Keratinocyte (primary cell): Measurements from ENCODE around the gene RNF5. TPM values are rescaled to one million over a fixed set of nuclear protein-coding genes. Genes with fewer than 3 reads are reported as not detected.

Source experiments
- DNase-seq: peaks from one replicate; pipeline ENCODE4 v3.0.0-alpha.2; 2011; ENCODE audit warnings: low read depth, missing footprints, low spot score
- FAIRE-seq: peaks from 2 replicates; lab custom pipeline; 2011; peaks lifted over from hg19 to GRCh38; lab: Jason Lieb, UNC
- H2AFZ ChIP-seq: 2 replicates; pipeline ENCODE4 v1.6.0; 2012; ENCODE audit warnings: low read length, control low read depth, inconsistent platforms; ENCODE audit not compliant: control insufficient read depth
- H3K27ac ChIP-seq: 2 replicates; pipeline ENCODE4 v1.5.1; 2011; ENCODE audit warnings: low read length; ENCODE audit not compliant: control insufficient read depth, insufficient read depth
- H3K27me3 ChIP-seq: 3 replicates; pipeline ENCODE4 v1.6.0; 2011; ENCODE audit warnings: low read length; ENCODE audit not compliant: control insufficient read depth, insufficient read depth; ENCODE audit errors: extremely low read depth
- H3K36me3 ChIP-seq, 2 experiments: 2 replicates in 1 of 2; 3 replicates in 1 of 2; pipeline ENCODE4 v1.5.1; 2011; ENCODE audit warnings: low read length in 2 of 2, mild to moderate bottlenecking in 1 of 2; ENCODE audit not compliant: control insufficient read depth in 2 of 2, insufficient read depth in 2 of 2; ENCODE audit errors: extremely low read depth in 1 of 2
- H3K4me1 ChIP-seq: 3 replicates; pipeline ENCODE4 v1.5.1; 2011; ENCODE audit warnings: low read length; ENCODE audit not compliant: control insufficient read depth, insufficient read depth; ENCODE audit errors: extremely low read depth
- H3K4me2 ChIP-seq: 3 replicates; pipeline ENCODE4 v1.6.0; 2011; ENCODE audit warnings: low read depth, low read length; ENCODE audit not compliant: control insufficient read depth, insufficient read depth; ENCODE audit errors: extremely low read depth
- H3K4me3 ChIP-seq, 3 experiments: fragments of 200-600 bp in 1 of 3; sonication (generic) in 1 of 3; 2 replicates in 2 of 3; 3 replicates in 1 of 3; pipeline ENCODE4 v1.5.1; 2011 to 2016; ENCODE audit warnings: low read length in 3 of 3, mild to moderate bottlenecking in 3 of 3, control low read depth in 2 of 3, inconsistent platforms in 1 of 3, low read depth in 1 of 3, mixed read lengths in 1 of 3, mixed run types in 1 of 3, moderate library complexity in 1 of 3; ENCODE audit not compliant: control insufficient read depth in 2 of 3, insufficient read depth in 2 of 3; ENCODE audit errors: extremely low read depth in 1 of 3
- H3K79me2 ChIP-seq: 2 replicates; pipeline ENCODE4 v1.6.0; 2012; ENCODE audit warnings: low read length; ENCODE audit not compliant: control insufficient read depth, insufficient read depth
- H3K9ac ChIP-seq: 3 replicates; pipeline ENCODE4 v1.6.0; 2011; ENCODE audit warnings: low read length; ENCODE audit not compliant: control insufficient read depth, insufficient read depth; ENCODE audit errors: extremely low read depth
- H3K9me1 ChIP-seq: 3 replicates; pipeline ENCODE4 v1.6.0; 2011; ENCODE audit warnings: low read length; ENCODE audit not compliant: control insufficient read depth, insufficient read depth; ENCODE audit errors: extremely low read depth
- H3K9me3 ChIP-seq: 2 replicates; pipeline ENCODE4 v1.5.1; 2012; ENCODE audit warnings: low read depth, low read length; ENCODE audit not compliant: control insufficient read depth
- H4K20me1 ChIP-seq: 3 replicates; pipeline ENCODE4 v1.6.0; 2011; ENCODE audit warnings: low read length; ENCODE audit not compliant: control insufficient read depth, insufficient read depth; ENCODE audit errors: extremely low read depth
- EZH2 ChIP-seq: IDR thresholded peaks from one replicate; pipeline ENCODE4 v1.6.1; 2012; ENCODE audit warnings: inconsistent platforms, mild to moderate bottlenecking, low read length, moderate library complexity
- dilution Hi-C: fragments of 300-500 bp; cut with MboI; formaldehyde crosslinking; loops from one replicate; pipeline ENCODE4 v1.7.0; 2020; ENCODE audit warnings: low sequenced_read_pairs; ENCODE audit not compliant: extremely low pct_ligation_motif_present
- polyA plus RNA-seq, 5 experiments: library from polyadenylated mRNA; depleted of rRNA in 3 of 5; stranded (reverse) in 3 of 5; stranded (forward) in 1 of 5; unstranded in 1 of 5; fragments of >200 nt; gene quantifications; 1 replicate in 1 of 5; 2 replicates in 3 of 5; 3 replicates in 1 of 5; pipeline versions ENCODE4 v1.2.1 to v1.2.3, GENCODE V29; 2011 to 2012; ENCODE audit warnings: missing spikeins in 2 of 5, low read depth in 1 of 5, low replicate concordance in 1 of 5
- TF ChIP-seq, protein P1 (sequence below), 3 experiments: IDR thresholded peaks in 1 of 3; conservative IDR thresholded peaks in 1 of 3; optimal IDR thresholded peaks in 1 of 3; 2 replicates in 2 of 3; 3 replicates in 1 of 3; pipeline versions ENCODE3 to v1.5.1; 2011; ENCODE audit warnings: low read length in 3 of 3, mild to moderate bottlenecking in 3 of 3, moderate library complexity in 2 of 3, control low read depth in 1 of 3, inconsistent platforms in 1 of 3; ENCODE audit not compliant: insufficient read depth in 2 of 3; ENCODE audit errors: extremely low read depth in 1 of 3

The RNF5 gene
- polyA plus RNA-seq, 1 donor (not counting 4 experiments of a cell fraction or from before 2014, with no cell fraction given) = 33.2 TPM

DNA sequence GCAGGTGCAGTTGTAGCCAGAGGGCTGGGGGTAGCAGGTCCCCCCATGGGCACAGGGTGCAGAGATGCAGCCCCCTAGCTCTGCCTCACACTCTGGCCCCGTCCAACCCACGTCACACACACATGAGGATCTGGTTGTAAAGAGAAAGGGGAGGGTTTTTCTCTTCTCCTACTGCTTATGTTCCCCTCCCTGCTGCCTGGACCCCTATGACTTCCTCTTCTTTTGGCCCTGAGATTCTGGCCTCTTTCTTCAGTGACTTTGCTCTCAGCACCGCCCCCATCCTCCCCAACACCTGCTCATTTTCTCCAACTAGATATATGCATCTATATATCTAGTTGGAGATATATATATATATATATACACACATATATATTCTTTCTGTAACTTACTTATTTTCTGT is 35.9 kb downstream of the RNF5 start:
- H3K4me2 ChIP-seq = no peak overlapping the region
- dilution Hi-C loops = no loop called here

DNA sequence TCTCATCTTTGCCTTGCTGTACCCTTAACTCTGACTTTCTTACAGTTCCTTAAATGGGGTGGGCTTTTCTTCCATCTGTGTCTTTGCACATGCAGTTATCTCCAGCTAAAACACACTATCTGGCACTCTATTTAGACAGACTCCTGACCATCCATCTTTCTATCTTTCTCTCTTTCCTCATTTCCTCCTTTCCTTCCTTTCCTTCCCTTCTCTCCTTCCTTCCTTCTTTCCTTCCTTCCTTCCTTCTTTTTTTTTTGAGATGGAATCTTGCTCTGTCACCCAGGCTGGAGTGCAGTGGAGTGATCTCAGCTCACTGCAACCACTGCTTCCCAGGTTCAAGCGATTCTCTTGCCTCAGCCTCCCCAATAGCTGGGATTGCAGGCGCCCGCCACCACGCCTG is 37.4 kb downstream of the RNF5 start:
- peaks cover 13% of the 10 kb centered on the region for H3K27me3 ChIP-seq

More for the DNA sequence above, 35.9 kb downstream of the RNF5 start:
- Histone ChIP-seq H3K27me3 (peaks cover 5% of the 10 kb centered on the region), H3K9ac (no peak overlapping the region), H3K27ac (no peak overlapping the region), H3K4me1 (no peaks in the 10 kb centered on the region), H3K36me3 (no peaks in the 10 kb centered on the region), H3K79me2 (no peaks in the 10 kb centered on the region), H3K9me1 (no peaks in the 10 kb centered on the region), H3K9me3 (no peaks in the 10 kb centered on the region), H2AFZ (no peak overlapping the region), H4K20me1 (no peaks in the 10 kb centered on the region), H3K4me3 (no peak overlapping the region)
- TF ChIP-seq EZH2 = no peak
- TF ChIP-seq, protein P1, sequence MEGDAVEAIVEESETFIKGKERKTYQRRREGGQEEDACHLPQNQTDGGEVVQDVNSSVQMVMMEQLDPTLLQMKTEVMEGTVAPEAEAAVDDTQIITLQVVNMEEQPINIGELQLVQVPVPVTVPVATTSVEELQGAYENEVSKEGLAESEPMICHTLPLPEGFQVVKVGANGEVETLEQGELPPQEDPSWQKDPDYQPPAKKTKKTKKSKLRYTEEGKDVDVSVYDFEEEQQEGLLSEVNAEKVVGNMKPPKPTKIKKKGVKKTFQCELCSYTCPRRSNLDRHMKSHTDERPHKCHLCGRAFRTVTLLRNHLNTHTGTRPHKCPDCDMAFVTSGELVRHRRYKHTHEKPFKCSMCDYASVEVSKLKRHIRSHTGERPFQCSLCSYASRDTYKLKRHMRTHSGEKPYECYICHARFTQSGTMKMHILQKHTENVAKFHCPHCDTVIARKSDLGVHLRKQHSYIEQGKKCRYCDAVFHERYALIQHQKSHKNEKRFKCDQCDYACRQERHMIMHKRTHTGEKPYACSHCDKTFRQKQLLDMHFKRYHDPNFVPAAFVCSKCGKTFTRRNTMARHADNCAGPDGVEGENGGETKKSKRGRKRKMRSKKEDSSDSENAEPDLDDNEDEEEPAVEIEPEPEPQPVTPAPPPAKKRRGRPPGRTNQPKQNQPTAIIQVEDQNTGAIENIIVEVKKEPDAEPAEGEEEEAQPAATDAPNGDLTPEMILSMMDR (optimal IDR thresholded peaks at IDR 0.05 in 1 of 3, IDR thresholded peaks at IDR 0.05 in 1 of 3, conservative IDR thresholded peaks at IDR 0.05 in 1 of 3; ENCODE audit: extremely low read depth in 1 of 3, insufficient read depth in 2 of 3, low read length in 3 of 3) = no peak
- FAIRE-seq (no peak), DNase-seq (no peak)

More for the DNA sequence above, 37.4 kb downstream of the RNF5 start:
- Histone ChIP-seq H2AFZ (no peak overlapping the region), H3K4me2 (no peak overlapping the region), H3K27ac (no peak overlapping the region), H3K4me1 (no peaks in the 10 kb centered on the region), H4K20me1 (no peaks in the 10 kb centered on the region), H3K36me3 (no peaks in the 10 kb centered on the region), H3K9ac (no peak overlapping the region), H3K4me3 (no peak overlapping the region), H3K9me3 (no peaks in the 10 kb centered on the region), H3K9me1 (no peaks in the 10 kb centered on the region), H3K79me2 (no peaks in the 10 kb centered on the region)
- dilution Hi-C loops = no loop called here
- FAIRE-seq = no peak
- TF ChIP-seq, protein P1 (optimal IDR thresholded peaks at IDR 0.05 in 1 of 3, IDR thresholded peaks at IDR 0.05 in 1 of 3, conservative IDR thresholded peaks at IDR 0.05 in 1 of 3; ENCODE audit: extremely low read depth in 1 of 3, insufficient read depth in 2 of 3, low read length in 3 of 3) = no peak
- no peak for TF ChIP-seq EZH2
- no peak for DNase-seq
